Measurements from ENCODE around the gene NUDT8.

DNA sequence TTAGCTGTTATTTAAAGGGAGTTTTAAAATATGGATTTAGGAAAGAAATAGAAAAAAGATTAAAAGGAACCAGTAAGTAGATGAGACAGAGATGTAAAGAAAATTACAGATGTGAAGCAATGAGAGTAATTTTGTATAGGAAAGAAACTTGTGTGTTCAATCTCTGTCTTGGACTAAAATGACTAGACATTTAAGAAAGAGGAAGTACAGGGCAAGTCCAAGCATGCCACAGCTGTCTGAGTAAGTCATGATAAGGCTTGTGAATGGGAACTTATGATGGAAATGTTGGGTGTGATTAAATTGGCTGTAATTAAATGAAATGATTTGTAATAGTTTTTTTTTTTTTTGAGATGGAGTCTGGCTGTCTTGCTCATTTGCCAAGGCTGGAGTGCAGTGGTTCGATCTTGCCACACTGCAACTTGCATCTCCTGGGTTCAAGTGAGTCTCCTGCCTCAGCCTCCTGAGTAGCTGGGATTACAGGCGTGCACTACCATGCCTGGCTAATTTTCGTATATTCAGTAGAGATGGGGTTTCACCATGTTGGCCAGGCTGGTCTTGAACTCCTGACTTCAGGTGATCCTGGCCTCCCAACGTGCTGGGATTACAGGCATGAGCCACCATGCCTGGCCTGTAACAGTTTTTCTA lies 26.7 kb upstream of the NUDT8 start:
- TF ChIP-seq, protein P1, sequence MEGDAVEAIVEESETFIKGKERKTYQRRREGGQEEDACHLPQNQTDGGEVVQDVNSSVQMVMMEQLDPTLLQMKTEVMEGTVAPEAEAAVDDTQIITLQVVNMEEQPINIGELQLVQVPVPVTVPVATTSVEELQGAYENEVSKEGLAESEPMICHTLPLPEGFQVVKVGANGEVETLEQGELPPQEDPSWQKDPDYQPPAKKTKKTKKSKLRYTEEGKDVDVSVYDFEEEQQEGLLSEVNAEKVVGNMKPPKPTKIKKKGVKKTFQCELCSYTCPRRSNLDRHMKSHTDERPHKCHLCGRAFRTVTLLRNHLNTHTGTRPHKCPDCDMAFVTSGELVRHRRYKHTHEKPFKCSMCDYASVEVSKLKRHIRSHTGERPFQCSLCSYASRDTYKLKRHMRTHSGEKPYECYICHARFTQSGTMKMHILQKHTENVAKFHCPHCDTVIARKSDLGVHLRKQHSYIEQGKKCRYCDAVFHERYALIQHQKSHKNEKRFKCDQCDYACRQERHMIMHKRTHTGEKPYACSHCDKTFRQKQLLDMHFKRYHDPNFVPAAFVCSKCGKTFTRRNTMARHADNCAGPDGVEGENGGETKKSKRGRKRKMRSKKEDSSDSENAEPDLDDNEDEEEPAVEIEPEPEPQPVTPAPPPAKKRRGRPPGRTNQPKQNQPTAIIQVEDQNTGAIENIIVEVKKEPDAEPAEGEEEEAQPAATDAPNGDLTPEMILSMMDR (IDR thresholded peaks at IDR 0.05), result no peak
- no peak for TF ChIP-seq POLR2A (IDR thresholded peaks at IDR 0.05)
